GM12878 (cell line): ENCODE data around the gene MANF. TPM values are rescaled to one million over a fixed set of nuclear protein-coding genes. Genes with fewer than 3 reads are reported as not detected.

Source experiments
- ATAC-seq: fragments of 200-7000 bp; cut with Tn5 transposase; 3 replicates; pipeline ENCODE4 v1.9.1; 2020; ENCODE audit warnings: mild to moderate bottlenecking, moderate library complexity
- BruUV-seq: library from RNA; stranded (reverse); fragments of 400-500 nt; replicated peaks from 2 replicates; lab custom pipeline; 2021; lab: Mats Ljungman, UMichigan
- CTCF ChIA-PET: fragments of 300-600 bp; sonication (Branson Sonifier 250); formaldehyde crosslinking; extraction: SDS; loops from one replicate; lab custom pipeline; 2021; ENCODE audit warnings: inconsistent platforms; lab: Yijun Ruan, JAX
- POLR2A ChIA-PET: fragments of 350-600 bp; formaldehyde crosslinking; extraction: SDS; loops from one replicate; lab custom pipeline; 2021; ENCODE audit warnings: inconsistent platforms; lab: Charles Lee
- RAD21 ChIA-PET: fragments of 300-600 bp; sonication (Branson Sonifier 250); formaldehyde crosslinking; loops from one replicate; lab custom pipeline; 2023; ENCODE audit warnings: antibody characterized with exemption; ENCODE audit not compliant: unreplicated experiment; lab: Charles Lee
- SMC1A ChIA-PET: fragments of 300-600 bp; sonication (Branson Sonifier 250); formaldehyde crosslinking; loops from one replicate; lab custom pipeline; 2023; ENCODE audit not compliant: unreplicated experiment, uncharacterized antibody; lab: Charles Lee
- DNase-seq: peaks from one replicate; pipeline ENCODE4 v3.0.0-alpha.2; 2011; ENCODE audit warnings: low read depth, low spot score
- FAIRE-seq: peaks from 3 replicates; lab custom pipeline; 2011; peaks lifted over from hg19 to GRCh38; lab: Jason Lieb, UNC
- H2AFZ ChIP-seq: 2 replicates; pipeline ENCODE4 v1.6.0; 2011; ENCODE audit warnings: low read depth, low read length, control low read depth; ENCODE audit not compliant: control insufficient read depth
- H3K27ac ChIP-seq: 2 replicates; pipeline ENCODE4 v1.5.1; 2011; ENCODE audit warnings: control low read depth; ENCODE audit not compliant: control insufficient read depth, insufficient read depth
- H3K27me3 ChIP-seq, 2 experiments: replicated peaks in 1 of 2; 2 replicates each; pipeline versions ENCODE4 v1.6.0 to v1.6.1; 2011; ENCODE audit warnings: low read length in 1 of 2; ENCODE audit not compliant: control insufficient read depth in 2 of 2, insufficient read depth in 2 of 2
- H3K36me3 ChIP-seq, 2 experiments: 2 replicates each; pipeline ENCODE4 v1.5.1; 2011; ENCODE audit warnings: low read length in 1 of 2; ENCODE audit not compliant: control insufficient read depth in 2 of 2, insufficient read depth in 2 of 2
- H3K4me1 ChIP-seq: 2 replicates; pipeline ENCODE4 v1.6.1; 2011; ENCODE audit warnings: mild to moderate bottlenecking, low read length, moderate library complexity, mixed read lengths; ENCODE audit not compliant: control insufficient read depth, insufficient read depth
- H3K4me2 ChIP-seq: 2 replicates; pipeline ENCODE4 v1.6.0; 2011; ENCODE audit warnings: control low read depth; ENCODE audit not compliant: control insufficient read depth, insufficient read depth
- H3K4me3 ChIP-seq: fragments of 200-600 bp; sonication (generic); 2 replicates; pipeline ENCODE4 v1.5.1; 2016
- H3K79me2 ChIP-seq: 2 replicates; pipeline ENCODE4 v1.6.0; 2011; ENCODE audit warnings: low read length; ENCODE audit not compliant: control insufficient read depth, insufficient read depth
- H3K9ac ChIP-seq: 2 replicates; pipeline ENCODE4 v1.8.0; 2011; ENCODE audit warnings: low read length, control low read depth, mixed read lengths; ENCODE audit not compliant: control insufficient read depth, insufficient read depth
- H3K9me3 ChIP-seq: replicated peaks from 3 replicates; pipeline ENCODE4 v1.5.1; 2011; ENCODE audit warnings: mild to moderate bottlenecking, low read length; ENCODE audit not compliant: control insufficient read depth, insufficient read depth
- H4K20me1 ChIP-seq: 2 replicates; pipeline ENCODE4 v1.6.0; 2011; ENCODE audit not compliant: control insufficient read depth, insufficient read depth
- BACH1 ChIP-seq: fragments of 450-650 bp; IDR thresholded peaks from 2 replicates; pipeline ENCODE4 v1.6.1; 2017; ENCODE audit warnings: mild to moderate bottlenecking, borderline replicate concordance
- FOXM1 ChIP-seq: IDR thresholded peaks from 2 replicates; pipeline ENCODE4 v1.6.1; 2012; ENCODE audit warnings: low read depth, mild to moderate bottlenecking, inconsistent platforms, low read length, moderate library complexity
- GATAD2B ChIP-seq: fragments of 450-650 bp; conservative IDR thresholded peaks from 2 replicates; pipeline ENCODE4 v1.6.1; 2017; ENCODE audit warnings: low read depth, mild to moderate bottlenecking, moderate library complexity
- HCFC1 ChIP-seq: fragments of 150-350 bp; IDR thresholded peaks from 2 replicates; pipeline ENCODE4 v1.6.1; 2014; ENCODE audit warnings: low read length
- MAX ChIP-seq: IDR thresholded peaks from 2 replicates; pipeline ENCODE4 v1.6.1; 2012; ENCODE audit warnings: low read depth, low read length, improper control_type of control experiment
- NFYA ChIP-seq: IDR thresholded peaks from 2 replicates; pipeline ENCODE4 v1.6.1; 2011; ENCODE audit warnings: low read depth, mild to moderate bottlenecking, low read length, improper control_type of control experiment, borderline replicate concordance
- NRF1 ChIP-seq: conservative IDR thresholded peaks from 2 replicates; pipeline ENCODE4 v1.6.1; 2011; ENCODE audit warnings: mild to moderate bottlenecking, low read depth, low read length, improper control_type of control experiment
- PAX8 ChIP-seq: fragments of 450-650 bp; IDR thresholded peaks from 2 replicates; pipeline ENCODE4 v1.6.1; 2017; ENCODE audit warnings: mild to moderate bottlenecking, moderate library complexity
- RCOR1 ChIP-seq: conservative IDR thresholded peaks from 2 replicates; pipeline ENCODE4 v1.6.1; 2012; ENCODE audit warnings: low read depth, low read length, improper control_type of control experiment
- RELB ChIP-seq: fragments of 450-650 bp; IDR thresholded peaks from 2 replicates; pipeline ENCODE4 v1.6.1; 2017; ENCODE audit warnings: low read depth, mild to moderate bottlenecking, moderate library complexity
- SP1 ChIP-seq: IDR thresholded peaks from one replicate; pipeline ENCODE4 v1.6.1; 2011; ENCODE audit warnings: low read depth, low read length
- SREBF1 ChIP-seq: IDR thresholded peaks from 2 replicates; pipeline ENCODE4 v1.6.1; 2012; ENCODE audit warnings: mild to moderate bottlenecking, low read length
- SUZ12 ChIP-seq: fragments of 200-600 bp; sonication (generic); IDR thresholded peaks from one replicate; pipeline ENCODE4 v1.6.1; 2018; ENCODE audit warnings: antibody characterized with exemption, mild to moderate bottlenecking; ENCODE audit not compliant: unreplicated experiment
- WRNIP1 ChIP-seq: IDR thresholded peaks from 2 replicates; pipeline ENCODE4 v1.6.1; 2011; ENCODE audit warnings: low read depth, low read length, improper control_type of control experiment, borderline replicate concordance
- ZBTB40 ChIP-seq: fragments of 450-650 bp; IDR thresholded peaks from 2 replicates; pipeline ENCODE4 v1.6.1; 2016; ENCODE audit warnings: mild to moderate bottlenecking, moderate library complexity, borderline replicate concordance
- ZNF207 ChIP-seq: fragments of 450-650 bp; IDR thresholded peaks from 2 replicates; pipeline ENCODE4 v1.6.1; 2014; ENCODE audit warnings: antibody characterized with exemption, mild to moderate bottlenecking, borderline replicate concordance
- WGBS: methylation state at CpG from one replicate; pipeline ENCODE4 v1.1.6; 2016; ENCODE audit warnings: low lambda C conversion rate; ENCODE audit not compliant: insufficient replicate concordance, insufficient coverage; ENCODE audit errors: missing lambda C conversion rate; 5-methylcytosine and 5-hydroxymethylcytosine counted together
- in situ Hi-C: fragments of 300-500 bp; cut with MboI; formaldehyde crosslinking; loops from 9 replicates; pipeline ENCODE4 v1.14.3; 2018; ENCODE audit warnings: mixed read lengths
- intact Hi-C: fragments of 100-400 bp; cut with micrococcal nuclease; formaldehyde crosslinking; loops from one replicate; pipeline ENCODE4 v1.14.2; 2022; ENCODE audit not compliant: unreplicated experiment
- polyA plus RNA-seq, 11 experiments: library from polyadenylated mRNA; depleted of rRNA in 4 of 11; unstranded in 6 of 11; stranded (reverse) in 5 of 11; fragments of >200 nt; fragmentation: Nextera tagmentation in 4 of 11; fragmentation: Illumina TruSeq in 1 of 11; extraction: Ambion mirVana in 4 of 11; extraction: Trizol in 1 of 11; gene quantifications; 1 replicate in 1 of 11; 2 replicates in 10 of 11; pipeline versions ENCODE4 v1.2.1 to v1.2.3, GENCODE V29; 2011 to 2016; ENCODE audit warnings: inconsistent platforms in 2 of 11, missing spikeins in 2 of 11, low read depth in 1 of 11
- total RNA-seq, 4 experiments: library from RNA; depleted of rRNA in 3 of 4; stranded (reverse); fragments of >200 nt in 3 of 4; fragmentation: Illumina TruSeq in 1 of 4; extraction: Trizol in 1 of 4; gene quantifications; 2 replicates each; pipeline versions ENCODE4 v1.2.1 to v1.2.3, GENCODE V29; 2013 to 2021

Gene MANF
- total and polyA plus RNA-seq, 10 of the 15 experiments (the other 5 are each of a cell fraction or from before 2014, with no cell fraction given): 22.0 to 120 (median 82.9) TPM

GRCh38 chr3:51353691-51354090, 31.4 kb upstream of the MANF start:
- no peaks in the 10 kb centered on the region for H3K79me2 ChIP-seq
- H3K9ac ChIP-seq: no peak overlapping the region
- ChIA-PET CTCF (interaction anchor here (1.2 kb wide), 1 partner anchor 737 kb away, joined by 4 read pairs; the partner anchor contains the start of gene MAPKAPK3), SMC1A (no interaction called here), POLR2A (no interaction called here), RAD21 (no interaction called here)
- H3K4me3 ChIP-seq: no peak overlapping the region
- no peaks in the 10 kb centered on the region for H3K9me3 ChIP-seq
- H3K27me3 ChIP-seq: no peaks in the 10 kb centered on the region; a peak in 1 of 4 replicates
- WGBS: 11% methylated on average over 1 of the region's 1 CpG
- H3K27ac ChIP-seq: no peak overlapping the region
- TF ChIP-seq SP1 (no peak), FOXM1 (no peak), BACH1 (no peak), SREBF1 (no peak), HCFC1 (no peak), RCOR1 (no peak), ZNF207 (no peak), ZBTB40 (no peak), NRF1 (no peak), PAX8 (no peak), RELB (no peak), SUZ12 (no peak), GATAD2B (no peak), NFYA (no peak), WRNIP1 (no peak), MAX (no peak)
- intact Hi-C loops (no loop called here), in situ Hi-C loops (no loop called here)
- H2AFZ ChIP-seq: no peak overlapping the region
- no peaks in the 10 kb centered on the region for H3K4me1 ChIP-seq
- H3K36me3 ChIP-seq: no peaks in the 10 kb centered on the region
- no peak overlapping the region for H3K4me2 ChIP-seq
- no peaks in the 10 kb centered on the region for H4K20me1 ChIP-seq
- FAIRE-seq (no peak), DNase-seq (no peak), ATAC-seq (no peak)
- no TSS peak for BruUV-seq
